Body of pancreas (tissue), 4 donors: ENCODE data around the gene PHLDB3. TPM values are rescaled to one million over a fixed set of nuclear protein-coding genes. Genes with fewer than 3 reads are reported as not detected.

ENCODE experiments used
- ATAC-seq: fragments of 150-250 bp; one replicate; pipeline ENCODE4 v1.9.1; 2016
- DNase-seq, 4 donors: peaks; one replicate each; pipeline ENCODE4 v3.0.0-alpha.2; 2019
- H3K27ac ChIP-seq, 4 donors: fragments of 200-600 bp; sonication (generic); 1 replicate in 3 of 4; 2 replicates in 1 of 4; pipeline versions ENCODE4 v1.5.1 to v1.6.1; 2016 to 2019; ENCODE audit warnings: mild to moderate bottlenecking in 1 of 4, mixed read lengths in 1 of 4, moderate library complexity in 1 of 4
- H3K27me3 ChIP-seq, 2 donors: fragments of 200-600 bp; sonication (generic); one replicate each; pipeline ENCODE4 v1.6.0; 2016; ENCODE audit warnings: mild to moderate bottlenecking in 1 of 2
- H3K36me3 ChIP-seq, 2 donors: fragments of 200-600 bp; sonication (generic); replicated peaks in 1 of 2; 2 replicates each; pipeline ENCODE4 v1.5.1; 2016; ENCODE audit warnings: low read depth in 2 of 2; ENCODE audit not compliant: insufficient read depth in 1 of 2
- H3K4me1 ChIP-seq: fragments of 200-600 bp; sonication (generic); one replicate; pipeline ENCODE4 v1.6.0; 2016
- H3K4me3 ChIP-seq, 2 donors: fragments of 200-600 bp; sonication (generic); 1 replicate in 1 of 2; 2 replicates in 1 of 2; pipeline ENCODE4 v1.5.1; 2016 to 2019
- H3K9me3 ChIP-seq, 3 donors: fragments of 200-600 bp; sonication (generic); 1 replicate in 2 of 3; 2 replicates in 1 of 3; pipeline ENCODE4 v1.5.1; 2016
- CTCF ChIP-seq, 7 experiments: fragments of 450-650 bp in 4 of 7; fragments of 200-600 bp in 3 of 7; sonication (generic) in 3 of 7; IDR thresholded peaks; one replicate each; pipeline ENCODE4 v1.5.1; 2016 to 2019; ENCODE audit warnings: antibody characterized with exemption in 7 of 7
- POLR2A ChIP-seq, 3 donors: fragments of 450-650 bp; IDR thresholded peaks; one replicate each; pipeline ENCODE4 v1.6.1; 2016; ENCODE audit warnings: antibody characterized with exemption in 3 of 3, mild to moderate bottlenecking in 2 of 3
- WGBS, 2 donors: methylation state at CpG; one replicate each; pipeline ENCODE4 v1.1.5; 2017; 5-methylcytosine and 5-hydroxymethylcytosine counted together
- intact Hi-C: fragments of 100-400 bp; cut with DNase I; formaldehyde crosslinking; loops from one replicate; pipeline ENCODE4 v1.15.1; 2023
- total RNA-seq, 2 donors: library from RNA; depleted of rRNA; stranded (reverse); fragments of >200 nt; gene quantifications; one replicate each; pipeline ENCODE4 v1.1.0, GENCODE V29; 2016

PHLDB3 gene
- total RNA-seq, 2 donors from 2014 or later = 14.5 to 16.9 TPM

DNA sequence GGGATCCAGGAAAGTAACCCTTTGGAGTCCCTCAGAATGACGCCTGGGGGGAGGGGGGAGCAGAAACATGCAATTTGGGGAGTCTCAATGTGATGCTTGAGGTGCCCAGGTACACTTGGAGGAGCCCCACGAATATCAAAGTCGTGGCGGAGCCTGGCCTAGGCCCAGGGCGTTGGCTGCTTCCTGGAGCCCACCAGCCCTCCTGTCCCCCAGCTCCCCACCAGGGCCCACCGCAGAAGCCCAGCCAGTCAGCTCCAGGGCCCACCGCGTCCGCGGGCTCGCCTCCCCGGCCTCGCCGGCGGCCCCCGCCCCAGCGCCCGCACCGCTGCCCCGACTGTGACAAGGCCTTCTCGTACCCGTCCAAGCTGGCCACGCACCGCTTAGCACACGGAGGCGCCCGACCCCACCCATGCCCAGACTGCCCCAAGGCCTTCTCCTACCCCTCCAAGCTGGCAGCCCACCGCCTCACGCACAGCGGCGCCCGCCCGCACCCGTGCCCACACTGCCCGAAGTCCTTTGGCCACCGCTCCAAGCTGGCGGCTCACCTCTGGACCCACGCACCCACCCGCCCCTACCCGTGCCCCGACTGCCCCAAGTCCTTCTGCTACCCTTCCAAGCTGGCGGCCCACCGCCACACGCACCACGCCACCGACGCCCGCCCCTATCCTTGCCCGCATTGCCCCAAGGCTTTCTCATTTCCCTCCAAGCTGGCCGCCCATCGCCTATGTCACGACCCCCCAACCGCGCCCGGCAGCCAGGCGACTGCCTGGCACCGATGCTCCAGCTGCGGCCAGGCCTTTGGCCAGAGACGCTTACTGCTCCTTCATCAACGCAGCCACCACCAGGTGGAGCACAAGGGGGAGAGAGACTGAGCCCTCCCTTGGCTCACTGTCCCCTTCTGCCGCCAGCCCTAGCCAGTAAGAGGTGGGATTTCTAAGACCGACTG lies 30.5 kb upstream of the PHLDB3 start:
- peak overlapping the region in 3 of 4 donors; percentile 86 to 93 (median 87) for H3K27ac ChIP-seq
- ATAC-seq (no peak), DNase-seq (peak; percentile 61 to 79 (median 72))
- WGBS, 2 donors = 49 to 57% methylated on average over 40 to 46 of the region's 62 CpGs
- H3K36me3 ChIP-seq = peaks cover 0 to 2% of the 10 kb centered on the region in 2 donors
- peaks cover 24% of the 10 kb centered on the region for H3K4me1 ChIP-seq
- intact Hi-C loops = no loop called here
- no peaks in the 10 kb centered on the region for H3K27me3 ChIP-seq
- no peak overlapping the region for H3K4me3 ChIP-seq
- H3K9me3 ChIP-seq = peaks cover 0 to 8% (median 0%) of the 10 kb centered on the region in 3 donors
- TF ChIP-seq CTCF (IDR thresholded peaks at IDR 0.05) = peak; percentile 37 to 64 (median 57)
- TF ChIP-seq POLR2A (IDR thresholded peaks at IDR 0.05) = no peak

DNA sequence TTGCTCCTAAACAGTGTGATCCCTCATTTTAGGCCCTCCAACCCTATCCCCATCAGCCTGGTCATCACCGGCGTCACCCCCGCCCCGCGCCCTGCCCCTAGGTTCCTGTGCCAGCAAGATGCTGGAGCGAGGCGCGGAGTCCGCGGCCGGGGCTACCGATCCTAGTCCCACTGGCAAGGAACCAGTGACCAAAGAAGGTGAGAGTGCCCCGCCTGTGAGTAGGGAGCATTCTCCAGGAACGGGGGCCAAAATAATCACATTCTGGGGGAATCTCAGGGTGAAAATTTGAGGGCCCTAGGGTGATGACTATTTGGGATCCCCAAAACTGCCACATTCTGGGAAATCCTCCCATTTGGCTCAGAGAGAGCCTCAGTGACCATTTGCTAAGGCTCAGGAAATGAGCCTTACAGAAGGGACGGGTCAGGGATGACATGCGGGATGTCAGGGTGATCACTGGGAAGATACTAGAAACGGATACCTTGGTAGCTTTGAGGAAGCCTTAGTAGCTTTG lies 29.8 kb upstream of the PHLDB3 start:
- no peak for DNase-seq
- intact Hi-C loops = no loop called here

GRCh38 chr19:43533546-43534304 lies 29.2 kb upstream of the PHLDB3 start:
- no peaks in the 10 kb centered on the region for H3K27me3 ChIP-seq
- WGBS, 2 donors = 0 to 2% methylated on average over 20 to 41 of the region's 41 CpGs
- intact Hi-C loops = no loop called here
- TF ChIP-seq CTCF (IDR thresholded peaks at IDR 0.05) (no peak), POLR2A (IDR thresholded peaks at IDR 0.05) (peak in 1 of 3 donors; percentile 37)
- DNase-seq (peak; percentile 97 to 100 (median 98)), ATAC-seq (peak; percentile 86)
- H3K27ac ChIP-seq = peak overlapping the region; percentile 78 to 93 (median 86)
- peaks cover 0 to 2% (median 0%) of the 10 kb centered on the region in 3 donors for H3K9me3 ChIP-seq
- peak overlapping the region; percentile 17 to 68 for H3K4me3 ChIP-seq
- peaks cover 0 to 2% of the 10 kb centered on the region in 2 donors for H3K36me3 ChIP-seq
- H3K4me1 ChIP-seq = peaks cover 24% of the 10 kb centered on the region

More for the DNA sequence above, 29.8 kb upstream of the PHLDB3 start:
- ATAC-seq = no peak
- Histone ChIP-seq H3K36me3 (peaks cover 0 to 2% of the 10 kb centered on the region in 2 donors), H3K27ac (peak overlapping the region in 3 of 4 donors; percentile 86 to 93 (median 87)), H3K27me3 (no peaks in the 10 kb centered on the region), H3K4me1 (peaks cover 24% of the 10 kb centered on the region), H3K4me3 (no peak overlapping the region), H3K9me3 (peaks cover 0 to 8% (median 0%) of the 10 kb centered on the region in 3 donors)
- no peak for TF ChIP-seq CTCF (IDR thresholded peaks at IDR 0.05)
- no peak for TF ChIP-seq POLR2A (IDR thresholded peaks at IDR 0.05)
- 22 to 44% methylated on average over 4 to 17 of the region's 17 CpGs for WGBS, 2 donors

DNA sequence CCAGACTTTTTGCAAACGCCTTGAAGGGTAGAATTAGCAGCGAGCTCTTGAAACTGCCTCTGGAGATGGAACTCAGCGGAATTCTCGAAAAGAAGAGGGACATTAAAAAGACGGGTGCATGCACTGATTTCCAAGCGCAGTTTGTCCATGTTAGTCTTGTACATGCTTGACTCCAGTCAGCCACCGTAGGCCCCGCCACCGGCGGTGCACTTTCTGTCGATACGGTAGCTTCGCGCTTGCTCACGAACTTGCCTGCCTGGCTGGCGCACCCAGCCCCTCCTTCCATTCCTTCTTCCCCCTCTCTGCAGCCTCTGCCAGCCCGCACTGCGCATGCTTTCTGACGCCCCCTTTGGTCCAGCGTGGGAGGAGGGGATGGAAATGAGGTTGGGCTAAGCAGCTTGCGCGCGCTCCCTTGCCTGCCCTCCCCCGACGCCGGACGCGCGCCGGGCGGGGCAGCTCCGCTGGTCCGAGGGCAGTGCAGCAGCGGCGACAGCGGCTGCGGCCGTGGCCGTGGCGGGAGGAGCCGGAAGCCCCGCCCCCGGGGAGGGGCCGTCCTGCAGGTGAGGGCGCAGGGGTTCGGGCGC lies 28.5 kb upstream of the PHLDB3 start, which contains the start of gene ZNF575:
TSS of gene ZNF575 (plus strand) at position 227 of the 584 bp plus-strand sequence. CDS start 1,235 bp downstream, outside the sequence.
- peak in 2 of 3 donors; percentile 33 to 54 for TF ChIP-seq POLR2A (IDR thresholded peaks at IDR 0.05)
- TF ChIP-seq CTCF (IDR thresholded peaks at IDR 0.05) = peak in 2 of 7 experiments; percentile 1 to 13
- intact Hi-C loops = no loop called here
- H3K27me3 ChIP-seq = no peaks in the 10 kb centered on the region
- H3K4me1 ChIP-seq = peaks cover 24% of the 10 kb centered on the region
- H3K36me3 ChIP-seq = no peaks in the 10 kb centered on the region
- H3K4me3 ChIP-seq = peak within 1 kb of the TSS; percentile 17 to 68
- DNase-seq (peak; percentile 85 to 94 (median 91)), ATAC-seq (peak; percentile 72)
- H3K9me3 ChIP-seq = no peaks in the 10 kb centered on the region
- H3K27ac ChIP-seq = peak within 1 kb of the TSS; percentile 78 to 93 (median 86)
- WGBS, 2 donors = 0 to 1% methylated on average over 15 to 44 of the region's 47 CpGs
